ENCODE measurements around the gene CCDC12. TPM values are rescaled to one million over a fixed set of nuclear protein-coding genes. Genes with fewer than 3 reads are reported as not detected.

The CCDC12 gene
- total RNA-seq: 29.2 TPM
- long read RNA-seq, partial matches to known transcripts: 12 of 15 reads
- long read RNA-seq, other reads (novel, unspliced or antisense): 1 of 15 reads

DNA sequence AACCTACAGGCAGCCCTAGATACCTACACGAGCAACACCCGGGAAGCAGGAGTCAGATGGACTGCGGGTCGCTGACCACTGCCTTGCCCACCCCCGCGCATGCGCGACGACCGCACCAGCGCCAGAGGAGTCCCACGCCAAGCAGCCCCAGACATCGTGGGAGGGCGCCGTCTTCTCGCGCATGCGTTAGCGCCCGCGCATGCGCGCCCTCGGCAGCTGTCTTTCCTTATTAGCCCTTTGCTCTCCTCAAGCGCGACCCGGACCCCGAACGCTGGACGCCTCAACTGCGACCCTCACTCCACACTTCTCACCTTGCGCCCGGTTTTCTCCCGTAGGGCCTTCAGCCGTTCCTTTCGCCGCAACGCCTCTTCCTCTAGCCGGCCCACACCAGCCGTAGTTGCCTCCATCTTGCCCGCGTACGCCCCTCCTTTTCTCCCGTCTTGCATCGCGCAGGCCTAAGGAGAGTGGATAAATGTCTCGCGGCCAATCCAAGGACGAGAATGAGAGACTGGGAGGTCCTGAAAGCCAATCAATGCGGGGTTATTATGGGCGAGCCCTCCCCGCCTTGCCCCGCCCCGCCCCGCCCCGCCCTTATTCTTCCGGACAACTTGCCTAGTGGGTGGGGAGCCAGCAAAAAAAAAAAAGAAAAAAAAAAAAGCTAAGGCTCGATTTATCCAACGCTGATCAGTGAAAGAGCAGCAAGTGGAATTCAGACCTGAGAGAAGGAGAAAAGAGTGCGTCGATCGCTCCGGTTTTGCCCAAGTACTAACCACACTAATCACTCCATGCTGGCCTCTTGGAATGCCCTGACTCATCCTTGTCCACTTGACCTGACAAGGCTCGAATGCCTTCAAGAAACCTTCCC, at the start of gene CCDC12:
CCDC12 (minus strand) TSS at position 420 of the 865 bp plus-strand sequence; CDS start at position 407, 13 bp downstream.
- ATAC-seq (ENCODE audit: poor library complexity) (peak; percentile 91), DNase-seq (peak; percentile 95)
- intact Hi-C loops (cut with DNase I): loop anchor here (5.0 kb wide), 2 partner anchors 44 to 186 kb away; partner anchors contain the start of gene SETD2

DNA sequence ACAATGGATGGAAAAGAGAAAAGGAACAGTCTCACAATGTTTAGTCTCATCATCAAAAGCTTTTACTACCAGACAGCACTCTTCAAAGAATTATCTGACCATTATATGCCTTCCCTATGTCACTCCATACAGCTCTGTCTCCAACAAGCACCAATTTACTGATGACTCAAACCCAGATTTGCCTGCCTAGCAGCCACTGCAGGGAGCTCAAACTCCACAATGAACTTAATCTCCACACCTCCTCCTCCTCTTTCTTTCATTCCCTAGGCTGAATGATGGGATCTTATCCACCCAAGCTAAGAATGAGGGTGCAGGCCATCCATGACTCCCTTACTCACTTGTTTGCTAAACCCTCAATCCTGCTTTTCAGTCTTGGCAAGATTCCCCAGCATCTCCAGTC, 48.4 kb upstream of the CCDC12 start:
- DNase-seq (no peak), ATAC-seq (ENCODE audit: poor library complexity) (no peak)
- intact Hi-C loops (cut with DNase I): no loop called here

DNA sequence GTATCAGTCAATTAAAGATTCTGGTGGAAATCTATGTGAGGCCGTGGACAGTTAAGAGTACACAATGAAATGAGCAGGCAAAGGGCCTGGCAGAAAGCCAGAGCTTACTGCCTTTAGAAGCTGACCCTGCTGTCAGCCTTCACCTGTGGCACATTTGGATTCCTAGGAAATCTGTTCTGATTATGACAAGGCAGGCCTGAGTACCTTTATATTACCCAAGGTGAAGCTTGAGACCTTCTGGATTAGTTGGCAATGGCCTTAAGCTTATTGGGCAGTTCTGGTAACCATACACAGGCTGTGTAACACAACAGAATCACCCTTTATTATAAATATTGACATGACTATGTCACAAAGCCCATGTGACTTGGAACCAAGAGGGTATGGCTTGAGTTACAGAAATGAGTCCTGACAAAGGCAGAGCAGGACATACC, 46.1 kb upstream of the CCDC12 start:
- ATAC-seq (ENCODE audit: poor library complexity) (peak; percentile 70), DNase-seq (no peak)
- intact Hi-C loops (cut with DNase I): no loop called here

DNA sequence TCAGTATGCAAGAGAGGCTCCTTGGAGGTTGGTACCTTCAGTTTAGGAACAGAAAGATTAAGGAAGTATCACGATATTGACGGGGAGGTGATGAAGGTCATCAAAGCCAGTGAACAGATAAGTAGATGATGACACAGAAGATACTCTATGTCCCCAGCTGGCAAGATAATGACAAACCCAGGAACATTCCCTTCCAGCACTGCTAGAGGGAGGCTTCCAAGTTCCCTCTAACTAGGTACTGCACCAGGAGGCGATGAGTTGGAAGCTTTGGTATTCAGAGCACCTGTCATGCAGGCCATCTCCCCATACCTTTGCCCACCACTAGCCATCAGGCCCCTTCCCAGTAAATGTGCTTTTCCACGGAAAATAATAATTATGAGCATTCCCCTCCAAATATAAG, 43.8 kb upstream of the CCDC12 start:
- no peak for DNase-seq

DNA sequence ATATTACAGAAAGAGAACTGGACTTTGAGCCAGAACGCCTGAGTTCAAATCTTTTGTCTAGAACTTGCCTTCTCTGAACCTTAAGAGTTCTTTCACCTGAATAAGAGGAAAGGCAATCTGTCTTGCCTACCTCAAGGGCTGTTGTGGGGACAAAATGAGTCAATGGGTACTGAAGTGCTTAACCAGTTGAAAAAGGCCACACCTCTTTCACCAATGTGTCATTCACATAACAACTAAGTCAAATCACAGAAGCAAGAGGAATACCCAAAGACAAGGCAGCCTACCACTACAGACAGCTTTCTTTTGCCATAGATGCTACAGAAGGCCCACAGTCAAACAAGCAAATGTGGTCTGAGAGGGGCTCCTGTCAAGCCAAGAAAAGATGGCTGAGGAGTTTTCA, 42.7 kb upstream of the CCDC12 start:
- no peak for DNase-seq

More for the DNA sequence above, 43.8 kb upstream of the CCDC12 start:
- no peak for ATAC-seq (ENCODE audit: poor library complexity)
- intact Hi-C loops (cut with DNase I): no loop called here

DNA sequence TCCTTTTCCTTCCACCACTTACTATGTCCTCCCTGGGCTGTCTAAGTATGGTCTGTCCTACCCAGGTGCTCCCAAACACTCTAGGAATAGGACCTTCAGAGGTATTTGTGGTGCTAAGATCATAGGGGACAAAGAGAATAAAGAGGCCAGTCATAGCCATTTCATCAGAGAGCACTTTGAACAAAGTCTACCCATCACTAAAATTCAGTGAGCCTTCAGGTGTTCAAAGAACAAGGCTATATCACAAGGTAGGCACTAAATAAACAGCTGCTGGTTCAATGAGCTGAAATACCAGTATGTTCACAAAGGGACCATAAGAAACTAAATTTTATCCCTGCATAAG, 41.7 kb upstream of the CCDC12 start:
- DNase-seq: no peak
- ATAC-seq (ENCODE audit: poor library complexity): no peak
- intact Hi-C loops (cut with DNase I): no loop called here

More for the DNA sequence above, 42.7 kb upstream of the CCDC12 start:
- ATAC-seq (ENCODE audit: poor library complexity): no peak
- intact Hi-C loops (cut with DNase I): no loop called here

DNA sequence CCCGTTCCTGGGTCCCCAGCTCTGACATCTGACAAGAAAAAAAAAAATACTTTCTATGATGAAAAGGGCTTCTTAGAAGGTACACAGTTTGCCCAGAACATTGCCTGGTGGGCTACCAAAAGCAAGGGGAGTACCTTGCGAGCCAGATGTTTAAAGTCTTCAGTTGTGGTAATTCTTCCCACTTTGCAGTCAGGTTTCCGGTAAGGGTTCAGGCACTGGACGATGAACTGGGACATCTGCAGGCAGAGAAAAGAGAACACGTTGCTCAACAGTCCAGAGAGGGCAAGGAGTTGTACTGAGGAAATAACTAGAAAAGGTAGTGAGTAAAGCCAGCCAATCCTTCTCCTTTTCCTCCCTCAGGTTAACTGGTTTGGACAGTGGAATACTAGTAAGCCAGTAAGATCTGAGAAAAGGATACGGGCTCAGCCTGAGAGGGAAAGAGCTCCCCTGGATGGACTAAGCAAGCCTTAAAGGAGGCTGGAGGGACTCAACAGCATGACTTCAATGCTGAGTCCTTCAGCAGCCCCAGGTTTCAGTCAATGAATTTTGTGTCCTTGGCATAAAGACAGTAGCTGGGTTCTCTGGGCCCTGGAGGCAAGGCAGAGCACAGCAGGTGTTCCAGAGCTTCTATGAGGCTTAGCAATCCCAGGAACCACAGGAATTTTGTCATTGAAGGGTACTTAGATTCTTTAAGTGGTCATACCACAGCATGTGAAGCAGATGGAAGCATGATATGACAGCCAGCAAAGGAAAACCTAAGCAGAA, 41.1 kb upstream of the CCDC12 start:
- no peak for ATAC-seq (ENCODE audit: poor library complexity)
- intact Hi-C loops (cut with DNase I): no loop called here
- DNase-seq: no peak

DNA sequence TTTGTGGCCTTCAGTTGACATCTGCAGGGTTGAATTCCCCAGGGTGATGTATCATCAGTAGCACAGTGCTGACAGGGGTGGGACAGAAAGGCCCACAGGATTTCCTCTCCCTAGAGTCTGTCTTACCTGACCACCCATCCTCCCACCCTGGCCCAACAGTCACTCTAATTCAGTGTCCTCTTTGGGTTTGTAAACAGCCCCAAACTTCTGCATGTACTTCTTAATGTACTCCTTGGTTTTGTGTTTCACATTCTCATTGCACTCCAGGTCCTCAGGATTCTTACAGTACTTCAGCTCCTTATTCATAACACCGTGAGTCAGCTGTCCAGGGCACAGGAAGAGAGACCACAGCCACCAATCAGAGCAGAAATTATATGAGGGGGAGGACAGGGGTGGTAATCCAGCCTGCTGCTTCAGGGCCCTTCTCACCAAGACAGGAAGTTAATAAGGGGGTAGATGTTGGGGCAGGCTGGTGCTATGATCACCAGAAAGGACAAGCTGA, 40.4 kb upstream of the CCDC12 start:
- intact Hi-C loops (cut with DNase I): no loop called here
- DNase-seq (no peak), ATAC-seq (ENCODE audit: poor library complexity) (no peak)

DNA sequence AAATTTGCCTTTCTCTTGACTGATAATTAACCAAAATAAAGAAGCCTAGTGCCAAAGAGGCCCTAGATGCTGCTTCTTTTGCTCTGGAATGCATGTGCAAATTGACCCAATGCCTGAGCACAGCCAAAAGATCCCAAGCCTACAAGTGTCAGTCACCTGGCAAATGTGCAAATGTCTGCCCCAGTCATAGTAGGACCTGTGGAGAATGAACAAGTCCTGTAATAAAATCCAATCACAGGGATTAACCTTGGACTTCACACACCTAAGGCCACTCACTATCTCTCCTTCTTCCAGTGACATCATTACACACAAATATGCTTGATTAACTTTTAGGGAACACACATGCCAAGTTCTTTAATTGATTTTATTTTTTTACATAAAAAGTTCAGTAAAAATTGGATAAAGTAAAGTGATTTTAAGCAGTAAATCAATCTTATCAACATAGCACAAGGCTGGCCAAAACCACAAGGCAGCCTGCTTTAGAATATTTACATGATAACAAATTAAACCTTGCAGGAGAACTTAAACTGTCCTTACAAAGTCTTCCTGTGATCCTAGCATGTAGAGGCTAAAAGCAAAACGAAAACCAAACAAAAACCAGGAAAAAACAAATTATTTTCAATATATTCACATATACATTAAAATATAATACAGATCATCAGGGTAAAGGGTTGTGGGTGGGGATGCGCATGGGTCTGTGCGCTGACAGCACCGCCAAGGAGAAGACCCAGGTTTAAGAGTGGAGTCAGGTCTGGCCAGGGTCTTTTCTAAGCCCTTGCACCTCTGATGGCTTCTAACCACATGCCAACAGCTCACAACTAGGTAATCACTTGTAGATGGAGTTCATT, 39.8 kb upstream of the CCDC12 start:
- intact Hi-C loops (cut with DNase I): no loop called here
- ATAC-seq (ENCODE audit: poor library complexity): no peak
- no peak for DNase-seq

DNA sequence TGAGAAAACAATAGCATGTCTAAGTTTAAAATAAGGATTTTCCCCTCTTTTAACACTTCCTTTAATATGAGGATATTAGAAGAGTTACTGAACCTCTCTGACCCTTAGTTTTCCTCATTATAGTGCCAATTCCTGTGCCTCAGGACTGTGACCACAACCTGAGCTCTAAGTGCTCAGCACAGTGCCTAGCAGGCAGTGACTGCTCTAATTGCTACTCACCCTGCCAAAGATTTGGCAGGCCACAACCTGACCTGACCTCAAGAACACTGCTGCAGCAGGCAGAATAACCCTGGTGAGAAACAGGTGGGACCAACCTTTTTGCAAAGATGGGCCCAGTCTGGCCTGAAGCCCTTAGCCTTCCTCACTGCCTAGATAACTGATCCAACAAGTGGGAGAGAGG, 38.6 kb upstream of the CCDC12 start:
- DNase-seq (no peak), ATAC-seq (ENCODE audit: poor library complexity) (no peak)
- intact Hi-C loops (cut with DNase I): no loop called here

DNA sequence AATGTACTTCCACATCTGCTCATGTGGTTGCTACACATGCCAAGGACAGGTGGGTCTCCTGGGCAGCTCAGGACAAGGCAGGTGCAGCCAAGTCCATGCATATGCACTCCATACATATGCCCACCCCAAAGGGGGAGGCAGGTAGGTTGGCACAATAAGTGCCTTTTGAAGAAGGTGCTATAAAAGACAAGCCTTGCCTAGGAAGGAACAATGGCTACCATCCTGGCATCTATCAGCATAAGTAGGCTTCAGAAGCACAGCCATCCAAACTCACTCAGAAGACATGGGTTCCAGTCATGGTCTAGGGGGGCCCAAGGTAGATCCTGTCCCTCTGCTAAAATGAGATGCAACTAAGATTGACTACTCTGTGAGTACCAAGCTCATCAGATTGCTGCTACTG, 37.5 kb upstream of the CCDC12 start:
- ATAC-seq (ENCODE audit: poor library complexity): no peak
- intact Hi-C loops (cut with DNase I): no loop called here
- DNase-seq: no peak

DNA sequence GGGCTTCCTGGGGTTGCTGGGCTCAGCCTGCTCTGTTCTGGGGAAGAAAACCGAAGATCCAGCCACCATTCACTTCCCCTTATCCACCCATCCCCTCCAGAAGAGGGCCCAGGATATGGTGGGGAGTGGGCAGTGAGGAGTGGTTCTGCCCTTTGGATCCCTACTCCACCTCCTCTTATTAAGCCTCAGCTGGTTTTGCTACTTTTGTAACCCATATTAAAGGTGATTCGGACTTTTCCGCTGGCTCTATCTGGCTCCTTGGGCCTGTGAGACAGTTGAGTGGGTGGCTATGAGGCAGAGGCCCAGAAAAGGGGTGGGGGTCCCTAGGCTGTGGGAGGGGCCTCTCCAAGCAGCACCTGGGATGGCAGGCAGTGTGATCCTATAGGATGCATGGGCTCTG, 36.7 kb upstream of the CCDC12 start:
- no peak for DNase-seq
- ATAC-seq (ENCODE audit: poor library complexity): no peak
- intact Hi-C loops (cut with DNase I): no loop called here

DNA sequence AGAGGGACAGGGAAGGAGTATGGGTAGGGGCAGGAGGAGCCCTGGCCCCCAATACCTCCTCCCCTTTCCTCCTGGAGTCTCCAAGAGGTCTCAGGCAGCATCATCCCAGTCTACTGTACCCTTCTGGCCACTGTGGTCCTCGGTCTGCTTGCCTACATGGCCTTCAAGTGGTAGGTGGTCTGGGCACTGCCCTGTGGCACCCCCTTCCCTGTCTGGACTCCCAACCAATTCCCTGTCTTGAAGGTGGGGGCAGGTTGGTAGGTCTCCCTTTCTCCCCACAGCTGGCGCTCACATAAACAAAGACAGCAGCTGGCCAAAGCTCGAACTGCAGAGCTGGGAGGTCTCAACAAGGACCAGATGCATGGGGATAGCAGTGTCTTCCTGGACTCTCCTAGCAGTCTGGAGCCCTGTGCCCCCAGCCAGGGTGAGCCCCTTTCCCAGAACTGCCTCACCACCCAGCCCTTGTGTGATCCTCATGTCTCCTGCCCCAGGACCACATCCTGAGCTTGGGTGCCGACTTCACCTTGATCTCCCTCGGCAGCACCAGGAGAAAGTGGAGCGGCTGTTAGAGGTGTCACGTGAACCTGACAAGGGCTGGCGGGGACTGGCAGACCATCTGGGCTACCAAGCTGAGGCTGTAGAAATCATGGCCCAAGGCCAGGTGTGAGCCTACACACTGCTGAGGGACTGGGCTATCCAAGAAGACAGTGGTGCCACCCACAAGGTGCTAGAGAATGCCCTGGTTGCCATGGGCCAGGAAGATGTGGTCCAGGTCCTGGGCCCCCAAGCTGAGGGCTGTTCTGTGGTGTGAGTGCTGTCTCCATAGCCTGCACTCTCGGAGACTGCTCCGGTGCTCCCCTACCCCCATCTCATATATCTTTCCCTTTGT, 36.0 kb upstream of the CCDC12 start:
- DNase-seq: no peak

DNA sequence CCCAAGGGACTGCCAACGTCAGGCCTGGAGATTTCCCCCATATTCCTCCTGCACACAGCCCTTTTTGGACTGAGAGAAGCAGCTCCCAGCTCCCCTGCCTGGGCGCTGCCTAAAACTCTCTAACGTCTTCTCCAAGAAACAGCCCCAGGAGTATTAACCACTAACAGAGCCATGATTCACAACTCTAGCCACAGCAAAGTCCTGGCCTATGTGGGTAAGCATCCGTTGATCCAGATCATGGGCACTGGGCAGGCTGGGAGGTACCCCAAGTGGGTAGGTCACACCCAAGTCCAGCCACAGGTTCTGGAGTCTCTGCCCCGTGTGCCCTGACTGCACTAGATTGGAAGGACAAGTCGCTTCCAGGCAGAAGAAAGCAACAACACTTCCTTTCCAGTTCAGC, 34.8 kb upstream of the CCDC12 start:
- intact Hi-C loops (cut with DNase I): no loop called here

More for the DNA sequence above, 36.0 kb upstream of the CCDC12 start:
- intact Hi-C loops (cut with DNase I): no loop called here
- ATAC-seq (ENCODE audit: poor library complexity): no peak

DNA sequence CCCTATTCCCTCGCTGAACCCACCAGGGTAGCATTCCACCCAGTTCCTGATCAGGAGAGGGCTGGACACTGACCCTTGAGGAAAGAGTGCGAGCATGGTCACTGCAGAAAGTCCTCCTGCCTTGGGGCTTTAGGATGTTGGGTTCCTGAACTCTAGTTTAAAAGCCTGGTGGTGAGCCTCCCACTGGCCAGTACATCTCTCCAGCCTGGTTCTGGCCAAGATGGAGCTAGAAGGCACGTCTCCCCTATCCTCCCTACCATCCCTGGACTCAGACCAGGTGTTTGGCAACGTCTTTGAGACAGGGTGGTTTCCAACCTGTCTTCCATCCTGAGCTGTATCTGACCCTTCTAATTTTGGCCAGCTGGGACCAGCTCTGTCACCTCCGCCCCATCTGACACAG, 34.4 kb upstream of the CCDC12 start:
- ATAC-seq (ENCODE audit: poor library complexity) (no peak), DNase-seq (no peak)
- intact Hi-C loops (cut with DNase I): no loop called here

More for the DNA sequence above, 34.8 kb upstream of the CCDC12 start:
- ATAC-seq (ENCODE audit: poor library complexity) (no peak), DNase-seq (no peak)

DNA sequence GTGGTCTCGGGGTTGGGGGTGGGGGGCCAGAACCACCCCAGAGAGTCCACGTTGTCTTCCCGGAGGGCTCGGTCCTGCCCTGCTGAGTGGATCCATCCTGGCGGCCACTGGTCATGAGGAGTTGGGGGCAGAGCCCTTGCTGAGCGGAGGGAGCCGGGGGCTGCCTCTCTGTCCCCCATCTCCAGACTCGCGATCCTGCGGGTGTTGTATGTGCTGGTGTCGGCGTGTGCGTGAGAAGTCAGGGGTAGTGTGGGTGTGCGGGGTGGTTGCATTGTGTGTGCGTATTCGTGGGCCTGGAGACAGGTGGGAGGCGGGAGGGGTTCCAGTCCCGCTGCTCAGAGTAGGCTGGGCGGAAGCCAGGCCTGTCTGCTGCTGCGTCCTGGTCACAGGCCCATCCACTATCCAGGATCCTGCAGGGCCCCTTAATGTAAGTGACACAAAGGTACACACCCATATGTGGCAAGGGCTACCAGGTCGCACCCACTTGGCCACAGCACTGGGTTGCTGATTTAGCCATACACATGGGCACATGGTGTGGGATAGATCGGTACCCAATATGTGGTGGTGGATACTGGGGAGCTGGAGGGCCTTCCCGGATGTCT, 33.7 kb upstream of the CCDC12 start:
- DNase-seq (no peak), ATAC-seq (ENCODE audit: poor library complexity) (no peak)
- intact Hi-C loops (cut with DNase I): no loop called here

All from Right ventricle myocardium superior (tissue), 1 donor.